ENCODE data around the gene LRP1.

- TF ChIP-seq EZH2phosphoT487 (IDR thresholded peaks at IDR 0.05; ENCODE audit: unreplicated experiment) (no peak), CTCF (conservative IDR thresholded peaks at IDR 0.05; ENCODE audit: low read depth in 2 of 2) (no peak), EZH2 (IDR thresholded peaks at IDR 0.05; ENCODE audit: low read depth, unreplicated experiment) (no peak), CREB1 (CRISPR knock-in tag; IDR thresholded peaks at IDR 0.05; ENCODE audit: low read depth) (no peak), REST (IDR thresholded peaks at IDR 0.05; ENCODE audit: unreplicated experiment) (no peak), ZNF331 (CRISPR knock-in tag; IDR thresholded peaks at IDR 0.05; ENCODE audit: low read depth) (no peak), POLR2AphosphoS5 (IDR thresholded peaks at IDR 0.05; ENCODE audit: low read depth) (no peak), JUNB (IDR thresholded peaks at IDR 0.05; ENCODE audit: unreplicated experiment) (no peak), ZNF114 (CRISPR knock-in tag; IDR thresholded peaks at IDR 0.05) (no peak), ZNF462 (CRISPR knock-in tag; IDR thresholded peaks at IDR 0.05) (no peak), NANOG (IDR thresholded peaks at IDR 0.05; ENCODE audit: borderline replicate concordance) (no peak)
These were observed 25.8 kb downstream of the LRP1 start for GRCh38 chr12:57154076-57154475.
